Activated naive CD4-positive, alpha-beta T cell (primary cell): ENCODE data around the gene GULP1.
"Not testable (repeated sequence)": the region's sequence is repeated elsewhere in the genome, so short reads cannot be mapped to it uniquely, and the experiment has no call there.

Experiments used
- DNase-seq, 4 experiments: peaks; one replicate each; lab custom pipeline; 2025; lab: John Stamatoyannopoulos, UW

The GULP1 gene

GRCh38 chr2:188426121-188426520 lies 134.4 kb downstream of the GULP1 start:
- no peak for DNase-seq

GRCh38 chr2:188430705-188431104 lies 139.0 kb downstream of the GULP1 start:
- DNase-seq, result no peak

GRCh38 chr2:188434018-188434417 lies 142.3 kb downstream of the GULP1 start:
- DNase-seq, result no peak

GRCh38 chr2:188435115-188435514 lies 143.4 kb downstream of the GULP1 start:
- no peak for DNase-seq

GRCh38 chr2:188437537-188437936 lies 145.9 kb downstream of the GULP1 start:
- DNase-seq, result no peak

GRCh38 chr2:188439986-188440385 lies 148.3 kb downstream of the GULP1 start:
- no peak for DNase-seq

GRCh38 chr2:188440849-188441248 lies 149.2 kb downstream of the GULP1 start:
- no peak for DNase-seq

- no peak for DNase-seq
Measured at GRCh38 chr2:188441288-188441947, 149.7 kb downstream of the GULP1 start.

- DNase-seq, result no peak
Measured at GRCh38 chr2:188443207-188443606, 151.5 kb downstream of the GULP1 start.

- DNase-seq, result no peak
Measured at GRCh38 chr2:188444106-188444835, 152.6 kb downstream of the GULP1 start.

GRCh38 chr2:188449561-188449960 lies 157.9 kb downstream of the GULP1 start:
- no peak for DNase-seq

GRCh38 chr2:188449971-188450370 lies 158.3 kb downstream of the GULP1 start:
- DNase-seq, result no peak

GRCh38 chr2:188450732-188451483 lies 159.2 kb downstream of the GULP1 start:
- DNase-seq, result no peak

- no peak for DNase-seq
Measured at GRCh38 chr2:188452084-188452483, 160.4 kb downstream of the GULP1 start.

- no peak for DNase-seq
Measured at GRCh38 chr2:188456114-188456909, 164.6 kb downstream of the GULP1 start.

- DNase-seq, result no peak
Measured at GRCh38 chr2:188459061-188459460, 167.4 kb downstream of the GULP1 start.

- DNase-seq, result not testable (repeated sequence)
Measured at GRCh38 chr2:188466078-188466477, 174.4 kb downstream of the GULP1 start.

GRCh38 chr2:188466761-188467160 lies 175.1 kb downstream of the GULP1 start:
- no peak for DNase-seq

- no peak for DNase-seq
Measured at GRCh38 chr2:188471166-188471565, 179.5 kb downstream of the GULP1 start.

GRCh38 chr2:188473306-188473705 lies 181.6 kb downstream of the GULP1 start:
- DNase-seq, result no peak

- no peak for DNase-seq
Measured at GRCh38 chr2:188474316-188474715, 182.6 kb downstream of the GULP1 start.

- DNase-seq, result no peak
Measured at GRCh38 chr2:188475945-188476344, 184.3 kb downstream of the GULP1 start.
